Measurements from ENCODE around the gene CAMK2N1. TPM values are rescaled to one million over a fixed set of nuclear protein-coding genes. Genes with fewer than 3 reads are reported as not detected.
A peak's percentile ranks its signal among the peaks of the same experiment; 100 is the strongest.

Gene CAMK2N1
- total and polyA plus RNA-seq, 2 of the 13 experiments (the other 11 are each of a cell fraction or from before 2014, with no cell fraction given): 38.0 to 38.6 TPM

DNA sequence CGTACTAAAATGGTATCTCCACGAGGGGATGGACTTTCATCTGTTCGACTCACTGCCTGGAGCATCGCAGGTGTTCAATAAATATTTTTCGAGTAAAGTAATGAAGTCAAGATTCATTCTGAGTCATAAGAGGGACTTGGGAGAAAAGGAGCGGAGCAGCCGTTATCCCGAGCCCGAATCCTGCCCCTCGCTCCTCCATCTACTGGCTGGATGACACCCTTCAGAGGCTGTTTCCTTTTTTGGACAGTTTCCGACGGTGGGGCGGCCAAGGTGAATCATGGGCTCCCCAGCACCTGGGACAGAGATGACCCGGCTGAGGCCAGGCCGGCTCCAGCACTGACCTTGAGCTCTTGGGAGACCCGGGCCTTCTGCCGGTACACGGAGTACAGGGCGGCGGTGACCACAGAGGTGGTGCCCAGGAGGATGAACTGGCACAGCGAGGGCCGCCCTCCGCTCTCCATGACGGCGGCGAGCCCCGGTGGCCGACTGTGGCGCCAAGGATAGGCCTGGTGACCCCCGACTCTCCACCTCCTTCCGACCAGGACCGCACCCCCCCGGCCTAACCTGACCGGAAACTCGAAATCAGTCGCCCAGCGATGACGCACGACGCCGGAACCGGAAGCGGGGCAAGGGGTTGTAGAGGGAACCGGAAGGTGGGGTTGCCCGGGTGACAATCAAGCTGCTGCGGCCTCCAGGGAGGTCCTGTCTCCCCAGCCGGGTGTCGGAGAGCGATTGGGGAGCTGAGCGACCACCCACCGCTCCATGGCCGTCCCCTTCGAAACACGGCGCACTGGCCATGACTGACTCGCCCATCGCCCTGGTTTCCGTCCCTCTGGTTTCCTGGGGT lies 21.8 kb upstream of the CAMK2N1 start, which contains the start of gene MUL1 (continued):
- TF ChIP-seq EED (CRISPR knock-in tag; IDR thresholded peaks at IDR 0.05) (peak; percentile 44; the same call in 1 of the 2 replicates), NCOA2 (CRISPR knock-in tag; IDR thresholded peaks at IDR 0.05) (no peak; the same call in 1 of the 2 replicates), ZSCAN25 (CRISPR knock-in tag; IDR thresholded peaks at IDR 0.05) (peak; percentile 65; the same call in 1 of the 2 replicates), ZMYM4 (CRISPR knock-in tag; IDR thresholded peaks at IDR 0.05) (peak; percentile 93), MED1 (CRISPR knock-in tag; IDR thresholded peaks at IDR 0.05) (peak; percentile 56; the same call in 1 of the 2 replicates), ZSCAN20 (CRISPR knock-in tag; IDR thresholded peaks at IDR 0.05; ENCODE audit: borderline replicate concordance) (peak; percentile 32; the same call in 1 of the 2 replicates), MED13 (CRISPR knock-in tag; IDR thresholded peaks at IDR 0.05) (no peak), MTF2 (CRISPR knock-in tag; IDR thresholded peaks at IDR 0.05; ENCODE audit: borderline replicate concordance) (peak; percentile 88; the same call in 1 of the 2 replicates), CHD2 (IDR thresholded peaks at IDR 0.05; ENCODE audit: low read depth, low read length) (no peak), HIVEP1 (CRISPR knock-in tag; IDR thresholded peaks at IDR 0.05) (peak; percentile 60; the same call in 1 of the 2 replicates), JUN (CRISPR knock-in tag; IDR thresholded peaks at IDR 0.05) (no peak), HNRNPLL (IDR thresholded peaks at IDR 0.05; ENCODE audit: low read depth, low read length, poor library complexity, severe bottlenecking) (peak; percentile 37), RFX3 (CRISPR knock-in tag; IDR thresholded peaks at IDR 0.05) (peak; percentile 92), ZNF460 (CRISPR knock-in tag; IDR thresholded peaks at IDR 0.05; ENCODE audit: borderline replicate concordance) (0 out of 2 replicates have a peak, but pooled peaks have one; percentile 39)
- TF ChIP-seq, protein P1, sequence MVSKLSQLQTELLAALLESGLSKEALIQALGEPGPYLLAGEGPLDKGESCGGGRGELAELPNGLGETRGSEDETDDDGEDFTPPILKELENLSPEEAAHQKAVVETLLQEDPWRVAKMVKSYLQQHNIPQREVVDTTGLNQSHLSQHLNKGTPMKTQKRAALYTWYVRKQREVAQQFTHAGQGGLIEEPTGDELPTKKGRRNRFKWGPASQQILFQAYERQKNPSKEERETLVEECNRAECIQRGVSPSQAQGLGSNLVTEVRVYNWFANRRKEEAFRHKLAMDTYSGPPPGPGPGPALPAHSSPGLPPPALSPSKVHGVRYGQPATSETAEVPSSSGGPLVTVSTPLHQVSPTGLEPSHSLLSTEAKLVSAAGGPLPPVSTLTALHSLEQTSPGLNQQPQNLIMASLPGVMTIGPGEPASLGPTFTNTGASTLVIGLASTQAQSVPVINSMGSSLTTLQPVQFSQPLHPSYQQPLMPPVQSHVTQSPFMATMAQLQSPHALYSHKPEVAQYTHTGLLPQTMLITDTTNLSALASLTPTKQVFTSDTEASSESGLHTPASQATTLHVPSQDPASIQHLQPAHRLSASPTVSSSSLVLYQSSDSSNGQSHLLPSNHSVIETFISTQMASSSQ (IDR thresholded peaks at IDR 0.05; ENCODE audit: low read depth): no peak
- TF ChIP-seq, protein P1 (CRISPR knock-in tag; IDR thresholded peaks at IDR 0.05; ENCODE audit: borderline replicate concordance): peak; percentile 41; the same call in 1 of the 2 replicates
- TF ChIP-seq, protein P2, sequence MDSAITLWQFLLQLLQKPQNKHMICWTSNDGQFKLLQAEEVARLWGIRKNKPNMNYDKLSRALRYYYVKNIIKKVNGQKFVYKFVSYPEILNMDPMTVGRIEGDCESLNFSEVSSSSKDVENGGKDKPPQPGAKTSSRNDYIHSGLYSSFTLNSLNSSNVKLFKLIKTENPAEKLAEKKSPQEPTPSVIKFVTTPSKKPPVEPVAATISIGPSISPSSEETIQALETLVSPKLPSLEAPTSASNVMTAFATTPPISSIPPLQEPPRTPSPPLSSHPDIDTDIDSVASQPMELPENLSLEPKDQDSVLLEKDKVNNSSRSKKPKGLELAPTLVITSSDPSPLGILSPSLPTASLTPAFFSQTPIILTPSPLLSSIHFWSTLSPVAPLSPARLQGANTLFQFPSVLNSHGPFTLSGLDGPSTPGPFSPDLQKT (CRISPR knock-in tag; IDR thresholded peaks at IDR 0.05; ENCODE audit: borderline replicate concordance): peak; percentile 79; the same call in 1 of the 2 replicates
- TF ChIP-seq, protein P3, sequence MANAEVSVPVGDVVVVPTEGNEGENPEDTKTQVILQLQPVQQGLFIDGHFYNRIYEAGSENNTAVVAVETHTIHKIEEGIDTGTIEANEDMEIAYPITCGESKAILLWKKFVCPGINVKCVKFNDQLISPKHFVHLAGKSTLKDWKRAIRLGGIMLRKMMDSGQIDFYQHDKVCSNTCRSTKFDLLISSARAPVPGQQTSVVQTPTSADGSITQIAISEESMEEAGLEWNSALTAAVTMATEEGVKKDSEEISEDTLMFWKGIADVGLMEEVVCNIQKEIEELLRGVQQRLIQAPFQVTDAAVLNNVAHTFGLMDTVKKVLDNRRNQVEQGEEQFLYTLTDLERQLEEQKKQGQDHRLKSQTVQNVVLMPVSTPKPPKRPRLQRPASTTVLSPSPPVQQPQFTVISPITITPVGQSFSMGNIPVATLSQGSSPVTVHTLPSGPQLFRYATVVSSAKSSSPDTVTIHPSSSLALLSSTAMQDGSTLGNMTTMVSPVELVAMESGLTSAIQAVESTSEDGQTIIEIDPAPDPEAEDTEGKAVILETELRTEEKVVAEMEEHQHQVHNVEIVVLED (CRISPR knock-in tag; IDR thresholded peaks at IDR 0.05; ENCODE audit: borderline replicate concordance): peak; percentile 96
